Measurements from ENCODE around the gene CDC42SE2. TPM values are rescaled to one million over a fixed set of nuclear protein-coding genes. Genes with fewer than 3 reads are reported as not detected.
"Not testable (repeated sequence)": the region's sequence is repeated elsewhere in the genome, so short reads cannot be mapped to it uniquely, and the experiment has no call there.

CDC42SE2 gene
- total RNA-seq, 1 experiment from 2014 or later = 32.8 TPM

GRCh38 chr5:131246504-131246903 lies 17.3 kb upstream of the CDC42SE2 start:
- intact Hi-C loops (cut with micrococcal nuclease; ENCODE audit: unreplicated experiment) = no loop called here
- DNase-seq = no peak
- H3K9me2 ChIP-seq (ENCODE audit: insufficient read depth) = no peaks in the 10 kb centered on the region
- ChIA-PET POLR2A (ENCODE audit: unreplicated experiment) (no interaction called here), CTCF (interaction anchor here (0.6 kb wide), 1 partner anchor 16 kb away, joined by 4 read pairs; no protein-coding TSS in a partner anchor)
- no peaks in the 10 kb centered on the region for H3K79me2 ChIP-seq (ENCODE audit: low read depth)
- H3K9me3 ChIP-seq (ENCODE audit: insufficient read depth, low read depth) = no peaks in the 10 kb centered on the region; the same call in 1 of the 2 replicates
- peaks cover 15% of the 10 kb centered on the region for H3F3A ChIP-seq (ENCODE audit: insufficient read depth, low read depth)
- no peak overlapping the region for H3K27ac ChIP-seq
- no peaks in the 10 kb centered on the region for H3K27me3 ChIP-seq (ENCODE audit: insufficient read depth, low read depth)
- peaks cover 16% of the 10 kb centered on the region for H3K4me1 ChIP-seq (replicated peaks; ENCODE audit: insufficient read depth)
- TF ChIP-seq EZH2 (IDR thresholded peaks at IDR 0.05; ENCODE audit: low read depth) (no peak), CTCF (conservative IDR thresholded peaks at IDR 0.05) (no peak)
- no peak overlapping the region for H3K4me2 ChIP-seq
- no peaks in the 10 kb centered on the region for H3K36me3 ChIP-seq (ENCODE audit: low read depth)
- H3K4me3 ChIP-seq = no peak overlapping the region
- H2AFZ ChIP-seq = no peak overlapping the region
- BruUV-seq (replicated peaks) = no TSS peak
- H4K20me1 ChIP-seq (ENCODE audit: insufficient read depth) = no peaks in the 10 kb centered on the region

GRCh38 chr5:131250751-131251475 lies 12.9 kb upstream of the CDC42SE2 start:
- intact Hi-C loops (cut with micrococcal nuclease; ENCODE audit: unreplicated experiment) = no loop called here
- no peaks in the 10 kb centered on the region for H3K27me3 ChIP-seq (ENCODE audit: insufficient read depth, low read depth)
- no peaks in the 10 kb centered on the region for H3K36me3 ChIP-seq (ENCODE audit: low read depth)
- H3K4me1 ChIP-seq (replicated peaks; ENCODE audit: insufficient read depth) = no peaks in the 10 kb centered on the region
- ChIA-PET POLR2A (ENCODE audit: unreplicated experiment) (no interaction called here), CTCF (interaction anchor here (0.6 kb wide), 1 partner anchor 17 kb away, joined by 6 read pairs; no protein-coding TSS in a partner anchor)
- TF ChIP-seq EZH2 (IDR thresholded peaks at IDR 0.05; ENCODE audit: low read depth) = no peak
- no peak for TF ChIP-seq CTCF (conservative IDR thresholded peaks at IDR 0.05)
- no peak overlapping the region for H3K4me3 ChIP-seq
- BruUV-seq (replicated peaks) = no TSS peak
- no peaks in the 10 kb centered on the region for H3F3A ChIP-seq (ENCODE audit: insufficient read depth, low read depth)
- H2AFZ ChIP-seq = no peak overlapping the region
- no peaks in the 10 kb centered on the region; the same call in 1 of the 2 replicates for H3K9me3 ChIP-seq (ENCODE audit: insufficient read depth, low read depth)
- H3K9me2 ChIP-seq (ENCODE audit: insufficient read depth) = no peaks in the 10 kb centered on the region
- no peaks in the 10 kb centered on the region for H3K79me2 ChIP-seq (ENCODE audit: low read depth)
- no peak for DNase-seq
- no peak overlapping the region for H3K4me2 ChIP-seq
- H3K27ac ChIP-seq = no peak overlapping the region
- H4K20me1 ChIP-seq (ENCODE audit: insufficient read depth) = no peaks in the 10 kb centered on the region

- H3K9me3 ChIP-seq (ENCODE audit: insufficient read depth, low read depth) = no peaks in the 10 kb centered on the region
- CTCF ChIA-PET = no interaction called here
- H3K79me2 ChIP-seq (ENCODE audit: low read depth) = no peaks in the 10 kb centered on the region
- no peaks in the 10 kb centered on the region for H3K9me2 ChIP-seq (ENCODE audit: insufficient read depth)
- no peaks in the 10 kb centered on the region for H3K27me3 ChIP-seq (ENCODE audit: insufficient read depth, low read depth)
- H3K4me3 ChIP-seq = no peak overlapping the region
- intact Hi-C loops (cut with micrococcal nuclease; ENCODE audit: unreplicated experiment) = no loop called here
- POLR2A ChIA-PET (ENCODE audit: unreplicated experiment) = interaction anchor here (0.5 kb wide), 1 partner anchor 16 kb away, joined by 3 read pairs; no protein-coding TSS in a partner anchor
- no peak overlapping the region for H2AFZ ChIP-seq
- no peak for DNase-seq
- H3K4me2 ChIP-seq = no peak overlapping the region
- no peak for TF ChIP-seq EZH2 (IDR thresholded peaks at IDR 0.05; ENCODE audit: low read depth)
- no peak for TF ChIP-seq CTCF (conservative IDR thresholded peaks at IDR 0.05)
- H3K36me3 ChIP-seq (ENCODE audit: low read depth) = no peaks in the 10 kb centered on the region
- no peak overlapping the region for H3K27ac ChIP-seq
- H3K4me1 ChIP-seq (replicated peaks; ENCODE audit: insufficient read depth) = peaks cover 3% of the 10 kb centered on the region
- H3F3A ChIP-seq (ENCODE audit: insufficient read depth, low read depth) = peaks cover 2% of the 10 kb centered on the region; the same call in 1 of the 2 replicates
- no peaks in the 10 kb centered on the region for H4K20me1 ChIP-seq (ENCODE audit: insufficient read depth)
- no TSS peak for BruUV-seq (replicated peaks)
These were observed 11.1 kb upstream of the CDC42SE2 start for GRCh38 chr5:131252824-131253171.

- peaks cover 15% of the 10 kb centered on the region for H3K4me1 ChIP-seq (replicated peaks; ENCODE audit: insufficient read depth)
- H3K4me3 ChIP-seq; H3K9me3 ChIP-seq (ENCODE audit: insufficient read depth, low read depth); POLR2A ChIA-PET (ENCODE audit: unreplicated experiment); H3K9me2 ChIP-seq (ENCODE audit: insufficient read depth); H3K27me3 ChIP-seq (ENCODE audit: insufficient read depth, low read depth); DNase-seq; H4K20me1 ChIP-seq (ENCODE audit: insufficient read depth); H3K79me2 ChIP-seq (ENCODE audit: low read depth); CTCF ChIA-PET; intact Hi-C loops (cut with micrococcal nuclease; ENCODE audit: unreplicated experiment); H2AFZ ChIP-seq; H3K36me3 ChIP-seq (ENCODE audit: low read depth); H3K27ac ChIP-seq; H3K4me2 ChIP-seq; BruUV-seq (replicated peaks): not testable (repeated sequence)
- H3F3A ChIP-seq (ENCODE audit: insufficient read depth, low read depth) = peaks cover 12% of the 10 kb centered on the region; the same call in 1 of the 2 replicates
These were observed 9.8 kb upstream of the CDC42SE2 start for GRCh38 chr5:131254025-131254424.

All from PC-9 (cell line).